ENCODE data around the gene KCNJ6. TPM values are rescaled to one million over a fixed set of nuclear protein-coding genes. Genes with fewer than 3 reads are reported as not detected.

KCNJ6 gene
- polyA plus RNA-seq, 6 donors from 2014 or later = not detected

DNA sequence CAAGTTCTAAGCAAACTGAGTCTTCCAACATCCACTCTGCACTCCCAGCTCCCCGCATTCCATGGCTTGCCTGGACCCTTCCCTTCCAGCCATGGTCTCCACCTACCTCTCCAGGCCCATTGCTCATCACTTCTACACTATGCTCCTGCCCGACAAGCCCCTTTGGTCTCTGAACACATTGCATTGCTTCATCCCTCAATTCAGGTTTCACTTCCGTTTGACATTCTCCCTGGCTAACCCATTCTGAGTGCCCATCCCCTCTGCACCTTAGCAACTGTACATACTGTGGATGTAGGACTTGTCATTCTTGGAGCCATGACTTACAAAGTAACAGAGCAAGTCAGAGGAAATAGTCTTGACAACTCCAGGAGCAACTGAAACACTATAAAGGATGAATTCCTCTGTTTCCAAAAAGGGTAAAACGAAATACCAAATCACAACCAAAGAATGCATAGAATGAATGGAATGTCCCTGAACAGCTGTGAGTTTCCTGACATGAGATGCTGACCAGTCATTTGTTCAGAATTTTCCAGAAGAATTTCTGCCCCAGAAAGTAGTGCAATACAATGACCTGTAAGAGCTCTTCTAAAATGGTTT, 66.7 kb downstream of the KCNJ6 start:
- H3K4me3 Mint-ChIP-seq = no peak overlapping the region
- H3K36me3 Mint-ChIP-seq = peaks cover 4 to 20% of the 10 kb centered on the region in 2 donors
- DNase-seq (no peak), ATAC-seq (ENCODE audit: low read depth in 2 of 2) (no peak)
- no peaks in the 10 kb centered on the region for H3K4me1 Mint-ChIP-seq
- H3K27ac Mint-ChIP-seq = peak overlapping the region in 1 of 6 donors; percentile 23
- H3K27me3 Mint-ChIP-seq = peaks cover 0 to 24% (median 5%) of the 10 kb centered on the region in 3 donors
- peaks cover 7 to 33% (median 22%) of the 10 kb centered on the region in 7 donors for H3K9me3 Mint-ChIP-seq

DNA sequence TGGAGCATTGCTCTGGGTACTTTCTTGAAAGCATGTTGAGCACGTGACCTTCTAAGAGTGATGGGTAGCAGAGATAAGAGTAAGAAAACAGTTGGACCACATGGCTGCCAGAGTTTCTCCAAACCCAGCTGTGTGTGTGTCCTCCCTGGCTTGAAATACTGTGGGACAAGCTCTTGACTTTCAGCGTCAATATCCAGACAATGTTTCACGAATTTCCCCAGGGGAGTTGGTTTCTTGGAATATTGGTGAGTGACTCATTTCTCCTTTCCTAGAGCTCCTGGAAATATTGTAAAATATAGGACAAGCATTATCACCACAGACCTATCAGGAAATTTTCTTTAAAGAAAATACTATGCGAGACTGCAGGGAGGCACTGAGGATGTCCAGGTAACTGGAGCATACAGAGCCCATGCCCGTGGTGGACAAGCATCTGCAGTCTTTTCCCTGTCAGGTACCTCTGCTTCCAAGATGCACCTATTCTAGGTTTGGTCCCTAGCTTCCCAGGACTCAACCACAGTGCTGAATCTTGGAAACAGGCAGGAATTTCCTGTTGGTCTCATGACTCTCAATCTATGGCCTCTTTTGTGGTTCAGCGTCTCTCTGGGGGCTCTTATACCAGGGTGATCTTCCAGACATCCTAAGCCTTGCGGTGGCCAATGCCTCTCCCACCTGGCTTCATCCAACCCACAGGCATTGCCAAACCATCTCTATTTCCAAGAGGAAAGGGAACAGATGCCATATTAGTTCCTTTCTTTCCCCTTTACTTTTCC, 67.4 kb downstream of the KCNJ6 start:
- no peaks in the 10 kb centered on the region for H3K4me1 Mint-ChIP-seq
- peaks cover 5 to 29% (median 18%) of the 10 kb centered on the region in 7 donors for H3K9me3 Mint-ChIP-seq
- H3K36me3 Mint-ChIP-seq = peaks cover 4 to 15% of the 10 kb centered on the region in 2 donors
- no peak overlapping the region for H3K4me3 Mint-ChIP-seq
- DNase-seq = no peak
- no peak overlapping the region for H3K27ac Mint-ChIP-seq
- ATAC-seq (ENCODE audit: low read depth in 2 of 2) = no peak
- peaks cover 0 to 24% (median 5%) of the 10 kb centered on the region in 3 donors for H3K27me3 Mint-ChIP-seq

DNA sequence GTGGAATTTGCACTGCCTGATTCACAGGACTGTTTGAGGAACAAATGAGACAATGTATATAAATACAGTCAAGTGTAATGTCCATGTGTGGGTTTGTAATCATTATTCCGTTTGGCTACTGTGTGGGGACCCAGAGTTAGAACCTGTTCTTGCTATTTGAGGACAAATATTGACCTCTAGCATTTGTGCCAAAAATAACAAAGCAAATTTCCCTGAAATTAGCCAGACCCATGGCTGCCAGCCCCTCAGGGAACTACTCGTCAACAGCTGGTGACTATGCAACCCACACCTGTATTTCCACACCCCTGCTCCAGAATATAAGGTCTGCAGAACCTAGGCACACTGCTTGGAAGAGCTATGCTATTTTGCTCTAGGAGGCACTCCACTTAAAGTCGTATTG, 70.7 kb downstream of the KCNJ6 start:
- H3K27me3 Mint-ChIP-seq = peaks cover 0 to 24% (median 5%) of the 10 kb centered on the region in 3 donors
- H3K4me1 Mint-ChIP-seq = no peaks in the 10 kb centered on the region
- H3K9me3 Mint-ChIP-seq = peaks cover 0 to 11% (median 0%) of the 10 kb centered on the region in 7 donors
- ATAC-seq (ENCODE audit: low read depth in 2 of 2) (no peak), DNase-seq (no peak)
- no peaks in the 10 kb centered on the region for H3K36me3 Mint-ChIP-seq
- H3K4me3 Mint-ChIP-seq = no peak overlapping the region
- peak overlapping the region in 1 of 6 donors; percentile 29 for H3K27ac Mint-ChIP-seq

- H3K27me3 Mint-ChIP-seq = peaks cover 0 to 11% (median 0%) of the 10 kb centered on the region in 3 donors
- ATAC-seq (ENCODE audit: low read depth in 2 of 2) (no peak), DNase-seq (no peak)
- H3K4me3 Mint-ChIP-seq = no peak overlapping the region
- no peak overlapping the region for H3K27ac Mint-ChIP-seq
- no peaks in the 10 kb centered on the region for H3K4me1 Mint-ChIP-seq
- H3K36me3 Mint-ChIP-seq = no peaks in the 10 kb centered on the region
- H3K9me3 Mint-ChIP-seq = peaks cover 0 to 6% (median 0%) of the 10 kb centered on the region in 7 donors
These were observed 73.1 kb downstream of the KCNJ6 start for GRCh38 chr21:37843191-37843590.

GRCh38 chr21:37842163-37842919, 73.9 kb downstream of the KCNJ6 start:
- DNase-seq (no peak), ATAC-seq (ENCODE audit: low read depth in 2 of 2) (no peak)
- Mint-ChIP-seq H3K4me3 (no peak overlapping the region), H3K4me1 (no peaks in the 10 kb centered on the region), H3K27ac (no peak overlapping the region), H3K9me3 (peaks cover 0 to 4% (median 0%) of the 10 kb centered on the region in 7 donors), H3K27me3 (peaks cover 0 to 3% (median 0%) of the 10 kb centered on the region in 3 donors), H3K36me3 (no peaks in the 10 kb centered on the region)

- ATAC-seq (ENCODE audit: low read depth in 2 of 2) = no peak
- Mint-ChIP-seq H3K4me1 (no peaks in the 10 kb centered on the region), H3K27me3 (peaks cover 0 to 9% (median 5%) of the 10 kb centered on the region in 3 donors), H3K9me3 (peaks cover 0 to 6% (median 2%) of the 10 kb centered on the region in 7 donors), H3K36me3 (no peaks in the 10 kb centered on the region), H3K4me3 (no peak overlapping the region), H3K27ac (no peak overlapping the region)
- no peak for DNase-seq
These were observed 78.9 kb downstream of the KCNJ6 start for GRCh38 chr21:37837381-37837780.

GRCh38 chr21:37835481-37835880, 80.8 kb downstream of the KCNJ6 start:
- H3K4me3 Mint-ChIP-seq = no peak overlapping the region
- H3K36me3 Mint-ChIP-seq = no peaks in the 10 kb centered on the region
- peaks cover 0 to 6% (median 2%) of the 10 kb centered on the region in 7 donors for H3K9me3 Mint-ChIP-seq
- DNase-seq (no peak), ATAC-seq (ENCODE audit: low read depth in 2 of 2) (no peak)
- H3K27me3 Mint-ChIP-seq = peaks cover 4 to 9% (median 6%) of the 10 kb centered on the region in 3 donors
- no peak overlapping the region for H3K27ac Mint-ChIP-seq
- no peaks in the 10 kb centered on the region for H3K4me1 Mint-ChIP-seq

GRCh38 chr21:37833301-37833700, 83.0 kb downstream of the KCNJ6 start:
- Mint-ChIP-seq H3K9me3 (peaks cover 0 to 6% (median 2%) of the 10 kb centered on the region in 7 donors), H3K27me3 (peaks cover 4 to 18% (median 9%) of the 10 kb centered on the region in 3 donors), H3K36me3 (no peaks in the 10 kb centered on the region), H3K27ac (no peak overlapping the region), H3K4me1 (no peaks in the 10 kb centered on the region), H3K4me3 (no peak overlapping the region)
- DNase-seq (no peak), ATAC-seq (ENCODE audit: low read depth in 2 of 2) (no peak)

- Mint-ChIP-seq H3K4me1 (no peaks in the 10 kb centered on the region), H3K27ac (no peak overlapping the region), H3K4me3 (no peak overlapping the region), H3K27me3 (peaks cover 4 to 17% (median 6%) of the 10 kb centered on the region in 3 donors), H3K36me3 (no peaks in the 10 kb centered on the region), H3K9me3 (peaks cover 0 to 6% (median 0%) of the 10 kb centered on the region in 7 donors)
- ATAC-seq (ENCODE audit: low read depth in 2 of 2) (no peak), DNase-seq (no peak)
These were observed 86.8 kb downstream of the KCNJ6 start for GRCh38 chr21:37829447-37829846.

DNA sequence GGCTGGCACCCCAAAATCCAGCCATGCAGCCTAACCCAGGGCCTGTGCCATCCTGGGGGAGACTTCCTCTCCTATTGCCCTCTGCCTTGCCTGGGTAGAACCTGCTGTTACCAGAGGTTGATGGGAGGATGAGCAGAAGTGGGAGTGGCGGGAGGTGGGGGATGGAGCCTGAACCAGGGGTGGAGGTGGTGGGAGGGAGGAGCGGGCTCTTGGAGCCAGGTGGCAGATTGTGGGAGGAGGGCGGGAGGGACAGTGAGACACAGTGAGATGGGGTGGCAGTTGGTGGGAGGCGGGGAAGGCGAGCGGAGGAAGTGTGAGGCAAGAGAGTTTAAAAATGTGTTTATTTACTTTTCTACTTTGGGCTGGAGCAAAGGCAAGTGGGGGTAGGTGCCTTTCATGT, 87.3 kb downstream of the KCNJ6 start:
- Mint-ChIP-seq H3K9me3 (peaks cover 0 to 9% (median 0%) of the 10 kb centered on the region in 7 donors), H3K27ac (no peak overlapping the region)
- no peak for ATAC-seq (ENCODE audit: low read depth in 2 of 2)

GRCh38 chr21:37828556-37828955, 87.7 kb downstream of the KCNJ6 start:
- H3K4me1 Mint-ChIP-seq = no peaks in the 10 kb centered on the region
- ATAC-seq (ENCODE audit: low read depth in 2 of 2) = no peak

More for the DNA sequence above, 87.3 kb downstream of the KCNJ6 start:
- H3K27me3 Mint-ChIP-seq = peaks cover 2 to 13% (median 4%) of the 10 kb centered on the region in 3 donors
- no peaks in the 10 kb centered on the region for H3K36me3 Mint-ChIP-seq
- DNase-seq = no peak
- H3K4me1 Mint-ChIP-seq = no peaks in the 10 kb centered on the region
- peak overlapping the region in 1 of 8 donors; percentile 56 for H3K4me3 Mint-ChIP-seq

DNA sequence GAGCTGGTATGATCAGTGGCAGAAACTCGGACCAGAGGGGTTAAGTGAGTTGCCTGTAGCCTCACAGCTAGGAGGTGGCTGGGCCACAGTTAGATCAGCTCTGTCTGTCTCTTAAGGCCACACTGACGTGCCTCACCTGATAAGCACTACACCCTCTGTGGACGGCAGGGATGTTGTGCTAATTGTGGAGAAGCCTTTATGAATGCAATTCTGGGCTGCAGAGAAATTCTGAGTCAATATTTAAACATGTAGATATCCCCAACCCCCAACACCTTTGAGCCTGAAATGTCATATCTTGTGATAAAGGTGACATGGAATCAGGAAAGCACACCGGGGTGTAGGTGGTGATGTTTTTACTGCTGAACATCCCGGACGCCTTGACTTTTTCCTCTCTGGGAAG, 88.3 kb downstream of the KCNJ6 start:
- H3K9me3 Mint-ChIP-seq = peaks cover 0 to 9% (median 3%) of the 10 kb centered on the region in 7 donors
- peaks cover 0 to 7% of the 10 kb centered on the region in 2 donors for H3K36me3 Mint-ChIP-seq
- H3K4me3 Mint-ChIP-seq = no peak overlapping the region
- no peak overlapping the region for H3K27ac Mint-ChIP-seq
- H3K27me3 Mint-ChIP-seq = peaks cover 0 to 13% (median 4%) of the 10 kb centered on the region in 3 donors
- DNase-seq (no peak), ATAC-seq (ENCODE audit: low read depth in 2 of 2) (no peak)
- H3K4me1 Mint-ChIP-seq = no peaks in the 10 kb centered on the region

More at GRCh38 chr21:37828556-37828955, 87.7 kb downstream of the KCNJ6 start:
- Mint-ChIP-seq H3K36me3 (peaks cover 0 to 3% of the 10 kb centered on the region in 2 donors), H3K27me3 (peaks cover 0 to 13% (median 4%) of the 10 kb centered on the region in 3 donors), H3K9me3 (peaks cover 0 to 9% (median 1%) of the 10 kb centered on the region in 7 donors), H3K4me3 (peak overlapping the region in 1 of 8 donors; percentile 56), H3K27ac (no peak overlapping the region)
- DNase-seq = no peak

- Mint-ChIP-seq H3K4me3 (no peak overlapping the region), H3K27me3 (no peaks in the 10 kb centered on the region), H3K36me3 (peaks cover 0 to 7% of the 10 kb centered on the region in 2 donors), H3K9me3 (peaks cover 0 to 9% (median 3%) of the 10 kb centered on the region in 7 donors), H3K4me1 (no peaks in the 10 kb centered on the region), H3K27ac (no peak overlapping the region)
- ATAC-seq (ENCODE audit: low read depth in 2 of 2) (no peak), DNase-seq (no peak)
These were observed 94.3 kb downstream of the KCNJ6 start for GRCh38 chr21:37821786-37822450.

Measured in naive B cell (primary cell).